Astrocyte of the cerebellum (primary cell): ENCODE data around the gene C16orf87.

Experiments
- DNase-seq: peaks from one replicate; pipeline ENCODE4 v3.0.0-alpha.2; 2011; ENCODE audit warnings: low read depth
- H3K4me3 ChIP-seq: 2 replicates; pipeline ENCODE4 v1.5.1; 2011; ENCODE audit warnings: mild to moderate bottlenecking, low read depth, low read length, moderate library complexity
- CTCF ChIP-seq: IDR thresholded peaks from 2 replicates; pipeline ENCODE4 v1.5.1; 2012; ENCODE audit warnings: low read length, low read depth, moderate library complexity, mild to moderate bottlenecking; ENCODE audit errors: missing control alignments
- in situ Hi-C: cut with HindIII; loops from 2 replicates; pipeline ENCODE4 v1.10.0; 2017; ENCODE audit warnings: low sequenced_read_pairs

The C16orf87 gene

GRCh38 chr16:46753015-46753414 is 78.0 kb downstream of the C16orf87 start:
- TF ChIP-seq CTCF = no peak
- no peak overlapping the region for H3K4me3 ChIP-seq
- in situ Hi-C loops = no loop called here
- DNase-seq = no peak

GRCh38 chr16:46751381-46751780 is 79.6 kb downstream of the C16orf87 start:
- H3K4me3 ChIP-seq = no peak overlapping the region
- in situ Hi-C loops = no loop called here
- DNase-seq = no peak
- TF ChIP-seq CTCF = no peak

- DNase-seq = no peak
- in situ Hi-C loops = no loop called here
- no peak for TF ChIP-seq CTCF
- no peak overlapping the region for H3K4me3 ChIP-seq
These were observed 81.9 kb downstream of the C16orf87 start for GRCh38 chr16:46748775-46749705.

GRCh38 chr16:46747777-46748651 is 83.0 kb downstream of the C16orf87 start, which contains the start of gene MYLK3:
TSS of gene MYLK3 (minus strand) at chr16:46748344. CDS start at chr16:46748193, 151 bp downstream.
- in situ Hi-C loops = no loop called here
- H3K4me3 ChIP-seq = no peak within 1 kb of the TSS
- no peak for DNase-seq
- no peak for TF ChIP-seq CTCF

- H3K4me3 ChIP-seq = no peak overlapping the region
- no peak for DNase-seq
- TF ChIP-seq CTCF = no peak
- in situ Hi-C loops = no loop called here
These were observed 83.9 kb downstream of the C16orf87 start for GRCh38 chr16:46746821-46747776.
